Osteocyte (in vitro differentiated cells): Measurements from ENCODE around the gene PTPRB. TPM values are rescaled to one million over a fixed set of nuclear protein-coding genes. Genes with fewer than 3 reads are reported as not detected.

Source experiments
- DNase-seq: peaks from one replicate; pipeline ENCODE4 v3.0.0; 2021; ENCODE audit warnings: mixed read lengths; ENCODE audit not compliant: unreplicated experiment; ENCODE audit errors: extremely low spot score
- H3K27ac Mint-ChIP-seq: one replicate; pipeline ENCODE4 v1.8.0; 2021; ENCODE audit warnings: mild to moderate bottlenecking, mixed read lengths; ENCODE audit not compliant: unreplicated experiment
- H3K27me3 Mint-ChIP-seq: one replicate; pipeline ENCODE4 v1.8.0; 2021; ENCODE audit warnings: mixed read lengths; ENCODE audit not compliant: unreplicated experiment
- H3K36me3 Mint-ChIP-seq: one replicate; pipeline ENCODE4 v1.8.0; 2021; ENCODE audit warnings: mixed read lengths; ENCODE audit not compliant: unreplicated experiment
- H3K4me1 Mint-ChIP-seq: one replicate; pipeline ENCODE4 v1.8.0; 2021; ENCODE audit warnings: mixed read lengths; ENCODE audit not compliant: unreplicated experiment
- H3K4me3 Mint-ChIP-seq: one replicate; pipeline ENCODE4 v1.8.0; 2021; ENCODE audit warnings: mild to moderate bottlenecking, moderate library complexity, mixed read lengths; ENCODE audit not compliant: unreplicated experiment
- H3K9me3 Mint-ChIP-seq: one replicate; pipeline ENCODE4 v1.8.0; 2021; ENCODE audit warnings: mixed read lengths; ENCODE audit not compliant: unreplicated experiment
- CTCF ChIP-seq: fragments of 200-600 bp; sonication (generic); IDR thresholded peaks from 2 replicates; pipeline ENCODE4 v1.5.0; 2021; ENCODE audit warnings: antibody characterized with exemption, mild to moderate bottlenecking, moderate library complexity
- total RNA-seq: library from RNA; stranded (reverse); gene quantifications from 2 replicates; pipeline ENCODE4 v1.2.1, GENCODE V29; 2021

PTPRB gene
- total RNA-seq, 1 donor from 2014 or later: 0.05 TPM

GRCh38 chr12:70487440-70487839, 149.8 kb downstream of the PTPRB start:
- Mint-ChIP-seq H3K36me3 (no peaks in the 10 kb centered on the region), H3K4me3 (no peak overlapping the region), H3K27me3 (peaks cover 3% of the 10 kb centered on the region), H3K27ac (no peak overlapping the region), H3K9me3 (no peaks in the 10 kb centered on the region), H3K4me1 (no peaks in the 10 kb centered on the region)
- no peak for TF ChIP-seq CTCF
- no peak for DNase-seq

- DNase-seq: no peak
- Mint-ChIP-seq H3K4me3 (no peak overlapping the region), H3K9me3 (no peaks in the 10 kb centered on the region)
Observed at GRCh38 chr12:70486588-70486987, 150.6 kb downstream of the PTPRB start.

GRCh38 chr12:70485704-70486103, 151.5 kb downstream of the PTPRB start:
- TF ChIP-seq CTCF: no peak
- Mint-ChIP-seq H3K27me3 (peaks cover 3% of the 10 kb centered on the region), H3K27ac (no peak overlapping the region), H3K4me1 (no peaks in the 10 kb centered on the region), H3K9me3 (no peaks in the 10 kb centered on the region), H3K36me3 (no peaks in the 10 kb centered on the region), H3K4me3 (no peak overlapping the region)
- DNase-seq: no peak

More at GRCh38 chr12:70486588-70486987, 150.6 kb downstream of the PTPRB start:
- H3K27ac Mint-ChIP-seq: no peak overlapping the region
- TF ChIP-seq CTCF: no peak
- H3K36me3 Mint-ChIP-seq: no peaks in the 10 kb centered on the region
- H3K4me1 Mint-ChIP-seq: no peaks in the 10 kb centered on the region
- H3K27me3 Mint-ChIP-seq: peaks cover 3% of the 10 kb centered on the region

- no peaks in the 10 kb centered on the region for H3K4me1 Mint-ChIP-seq
- H3K27ac Mint-ChIP-seq: no peak overlapping the region
- H3K27me3 Mint-ChIP-seq: peaks cover 3% of the 10 kb centered on the region
- no peaks in the 10 kb centered on the region for H3K9me3 Mint-ChIP-seq
- TF ChIP-seq CTCF: no peak
- no peaks in the 10 kb centered on the region for H3K36me3 Mint-ChIP-seq
- no peak for DNase-seq
- no peak overlapping the region for H3K4me3 Mint-ChIP-seq
Observed at GRCh38 chr12:70484464-70484863, 152.8 kb downstream of the PTPRB start.

GRCh38 chr12:70482764-70483163, 154.5 kb downstream of the PTPRB start:
- no peak for TF ChIP-seq CTCF
- H3K4me1 Mint-ChIP-seq: no peaks in the 10 kb centered on the region
- DNase-seq: no peak
- H3K36me3 Mint-ChIP-seq: no peaks in the 10 kb centered on the region
- no peaks in the 10 kb centered on the region for H3K9me3 Mint-ChIP-seq
- H3K4me3 Mint-ChIP-seq: no peak overlapping the region
- H3K27ac Mint-ChIP-seq: no peak overlapping the region
- H3K27me3 Mint-ChIP-seq: peaks cover 3% of the 10 kb centered on the region
